Endothelial cell (in vitro differentiated cells): ENCODE results near the gene CCDC187. TPM values are rescaled to one million over a fixed set of nuclear protein-coding genes. Genes with fewer than 3 reads are reported as not detected.

ENCODE experiments used
- DNase-seq: peaks from one replicate; pipeline ENCODE4 v3.0.0; 2021; ENCODE audit warnings: low spot score
- H3K27ac Mint-ChIP-seq: one replicate; pipeline ENCODE4 v1.8.0; 2021; ENCODE audit warnings: mixed read lengths, inconsistent platforms; ENCODE audit not compliant: unreplicated experiment
- H3K27me3 Mint-ChIP-seq: one replicate; pipeline ENCODE4 v1.8.0; 2021; ENCODE audit warnings: mild to moderate bottlenecking, moderate library complexity, mixed read lengths, inconsistent platforms; ENCODE audit not compliant: unreplicated experiment
- H3K36me3 Mint-ChIP-seq: one replicate; pipeline ENCODE4 v1.8.0; 2021; ENCODE audit warnings: mild to moderate bottlenecking, low read depth, mixed read lengths, inconsistent platforms; ENCODE audit not compliant: unreplicated experiment
- H3K4me1 Mint-ChIP-seq: one replicate; pipeline ENCODE4 v1.8.0; 2021; ENCODE audit warnings: mild to moderate bottlenecking, mixed read lengths, inconsistent platforms; ENCODE audit not compliant: unreplicated experiment
- H3K4me3 Mint-ChIP-seq: one replicate; pipeline ENCODE4 v1.8.0; 2021; ENCODE audit warnings: mild to moderate bottlenecking, mixed read lengths, inconsistent platforms; ENCODE audit not compliant: unreplicated experiment
- H3K9me3 Mint-ChIP-seq: one replicate; pipeline ENCODE4 v1.8.0; 2021; ENCODE audit warnings: mixed read lengths, inconsistent platforms; ENCODE audit not compliant: unreplicated experiment
- CTCF ChIP-seq: fragments of 200-600 bp; sonication (generic); IDR thresholded peaks from one replicate; pipeline ENCODE4 v1.5.0; 2021; ENCODE audit warnings: antibody characterized with exemption; ENCODE audit not compliant: unreplicated experiment
- total RNA-seq: library from RNA; stranded (reverse); fragmentation: NEBNext Ultra II Directional; extraction: Animal tissue kit (Norgen Biotek cat#: 25700); gene quantifications from one replicate; pipeline ENCODE4 v1.2.1, GENCODE V29; 2021; ENCODE audit not compliant: unreplicated experiment

CCDC187 gene
- total RNA-seq, 1 donor from 2014 or later, result 0.05 TPM

- H3K27me3 Mint-ChIP-seq, result peaks cover 3% of the 10 kb centered on the region
- H3K36me3 Mint-ChIP-seq, result no peaks in the 10 kb centered on the region
- no peak overlapping the region for H3K27ac Mint-ChIP-seq
- H3K4me3 Mint-ChIP-seq, result no peak overlapping the region
- DNase-seq, result no peak
- H3K9me3 Mint-ChIP-seq, result no peaks in the 10 kb centered on the region
- H3K4me1 Mint-ChIP-seq, result no peaks in the 10 kb centered on the region
- no peak for TF ChIP-seq CTCF
Measured at GRCh38 chr9:136252846-136253245, 51.0 kb downstream of the CCDC187 start.

GRCh38 chr9:136252281-136252680 is 51.6 kb downstream of the CCDC187 start:
- H3K9me3 Mint-ChIP-seq, result no peaks in the 10 kb centered on the region
- peaks cover 3% of the 10 kb centered on the region for H3K27me3 Mint-ChIP-seq
- H3K27ac Mint-ChIP-seq, result no peak overlapping the region
- H3K4me3 Mint-ChIP-seq, result no peak overlapping the region
- no peaks in the 10 kb centered on the region for H3K4me1 Mint-ChIP-seq
- no peaks in the 10 kb centered on the region for H3K36me3 Mint-ChIP-seq
- DNase-seq, result no peak
- TF ChIP-seq CTCF, result no peak

- no peak for DNase-seq
- Mint-ChIP-seq H3K9me3 (no peaks in the 10 kb centered on the region), H3K36me3 (no peaks in the 10 kb centered on the region), H3K27ac (no peak overlapping the region), H3K27me3 (peaks cover 4% of the 10 kb centered on the region), H3K4me1 (no peaks in the 10 kb centered on the region), H3K4me3 (no peak overlapping the region)
- TF ChIP-seq CTCF, result no peak
Measured at GRCh38 chr9:136251264-136252115, 52.4 kb downstream of the CCDC187 start.

- no peak for DNase-seq
- peaks cover 4% of the 10 kb centered on the region for H3K27me3 Mint-ChIP-seq
- H3K36me3 Mint-ChIP-seq, result no peaks in the 10 kb centered on the region
- H3K4me3 Mint-ChIP-seq, result no peak overlapping the region
- TF ChIP-seq CTCF, result no peak
- no peak overlapping the region for H3K27ac Mint-ChIP-seq
- H3K9me3 Mint-ChIP-seq, result no peaks in the 10 kb centered on the region
- no peaks in the 10 kb centered on the region for H3K4me1 Mint-ChIP-seq
Measured at GRCh38 chr9:136250676-136251075, 53.2 kb downstream of the CCDC187 start.

GRCh38 chr9:136249877-136250559 is 53.9 kb downstream of the CCDC187 start:
- H3K4me1 Mint-ChIP-seq, result peaks cover 1% of the 10 kb centered on the region
- peaks cover 6% of the 10 kb centered on the region for H3K27me3 Mint-ChIP-seq
- H3K36me3 Mint-ChIP-seq, result no peaks in the 10 kb centered on the region
- H3K4me3 Mint-ChIP-seq, result no peak overlapping the region
- no peak overlapping the region for H3K27ac Mint-ChIP-seq
- H3K9me3 Mint-ChIP-seq, result no peaks in the 10 kb centered on the region
- no peak for TF ChIP-seq CTCF
- no peak for DNase-seq
